ENCODE measurements around the gene CIP2A. TPM values are rescaled to one million over a fixed set of nuclear protein-coding genes. Genes with fewer than 3 reads are reported as not detected.

CIP2A gene
- total RNA-seq, 4 donors from 2014 or later: 0.61 to 1.9 (median 0.96) TPM

GRCh38 chr3:108500728-108501127 lies 88.5 kb downstream of the CIP2A start:
- in situ Hi-C loops (cut with MboI; ENCODE audit: low sequenced_read_pairs in 4 of 4) (no loop called here), intact Hi-C loops (cut with DNase I; ENCODE audit: low total_unique reads) (no loop called here)
- DNase-seq (no peak), ATAC-seq (no peak)
- Histone ChIP-seq H3K4me3 (no peak overlapping the region), H3K27me3 (no peaks in the 10 kb centered on the region), H3K4me1 (no peaks in the 10 kb centered on the region), H3K27ac (no peak overlapping the region), H3K9me3 (no peaks in the 10 kb centered on the region), H3K36me3 (no peaks in the 10 kb centered on the region)
- no peak for TF ChIP-seq POLR2A (IDR thresholded peaks at IDR 0.05)
- no peak for TF ChIP-seq CTCF (IDR thresholded peaks at IDR 0.05 in 4 of 5, conservative IDR thresholded peaks at IDR 0.05 in 1 of 5)

Other genes starting within 250 kb of the CIP2A start
- gene MYH15, start 78.8 kb downstream of the CIP2A start, total RNA-seq: under 1 TPM in 3 of 4 donors, not detected in 1; 0.10 to 0.27 (median 0.13) TPM
- gene DZIP3, start 284 bp upstream of the CIP2A start, total RNA-seq: 1 to 10 TPM; 3.4 to 7.8 (median 5.7) TPM
- not detected for gene RETNLB, start 168.0 kb upstream of the CIP2A start, total RNA-seq
- not detected for gene TRAT1, start 233.3 kb upstream of the CIP2A start, total RNA-seq

Data from gastrocnemius medialis (tissue), 4 donors.